Sigmoid colon (tissue), 7 donors: ENCODE data around the gene CACNA1G. TPM values are rescaled to one million over a fixed set of nuclear protein-coding genes. Genes with fewer than 3 reads are reported as not detected.

Source experiments
- DNase-seq: peaks from one replicate; pipeline ENCODE4 v3.0.0-alpha.2; 2019
- H3K27ac ChIP-seq, 4 donors: fragments of 200-600 bp; sonication (generic); one replicate each; pipeline ENCODE4 v1.5.1; 2016 to 2019; ENCODE audit warnings: mild to moderate bottlenecking in 1 of 4
- H3K27me3 ChIP-seq, 3 donors: fragments of 200-600 bp; sonication (generic); one replicate each; pipeline ENCODE4 v1.5.1; 2019; ENCODE audit warnings: mild to moderate bottlenecking in 1 of 3
- H3K36me3 ChIP-seq, 4 donors: fragments of 200-600 bp; sonication (generic); one replicate each; pipeline ENCODE4 v1.5.1; 2016 to 2019
- H3K4me1 ChIP-seq, 4 donors: fragments of 200-600 bp; sonication (generic); one replicate each; pipeline ENCODE4 v1.5.1; 2017 to 2019
- H3K4me3 ChIP-seq, 4 donors: fragments of 200-600 bp; sonication (generic); one replicate each; pipeline ENCODE4 v1.5.1; 2017 to 2019; ENCODE audit warnings: mild to moderate bottlenecking in 2 of 4, moderate library complexity in 1 of 4
- H3K9me3 ChIP-seq, 4 donors: fragments of 200-600 bp in 3 of 4; sonication (generic) in 3 of 4; one replicate each; pipeline versions ENCODE4 v1.5.1 to v1.6.1; 2013 to 2019
- CTCF ChIP-seq, 4 experiments: fragments of 450-650 bp in 3 of 4; fragments of 200-600 bp in 1 of 4; IDR thresholded peaks; one replicate each; pipeline ENCODE4 v1.5.1; 2016 to 2019; ENCODE audit warnings: antibody characterized with exemption in 4 of 4, mild to moderate bottlenecking in 3 of 4, moderate library complexity in 2 of 4
- EP300 ChIP-seq, 4 donors: sonication (generic); formaldehyde crosslinking; IDR thresholded peaks; one replicate each; pipeline ENCODE4 v1.6.1; 2017; ENCODE audit warnings: antibody characterized with exemption in 4 of 4
- POLR2A ChIP-seq, 2 donors: fragments of 450-650 bp; IDR thresholded peaks; one replicate each; pipeline ENCODE4 v1.6.1; 2016; ENCODE audit warnings: antibody characterized with exemption in 2 of 2, mild to moderate bottlenecking in 2 of 2, moderate library complexity in 2 of 2
- POLR2AphosphoS5 ChIP-seq, 4 donors: sonication (generic); formaldehyde crosslinking; IDR thresholded peaks; one replicate each; pipeline ENCODE4 v1.6.1; 2017; ENCODE audit warnings: antibody characterized with exemption in 4 of 4
- WGBS, 2 donors: extraction: QIAGEN DNeasy Blood & Tissue Kit; methylation state at CpG; one replicate each; pipeline ENCODE4 v1.1.7; 2013; 5-methylcytosine and 5-hydroxymethylcytosine counted together
- intact Hi-C: fragments of 100-400 bp; cut with DNase I; formaldehyde crosslinking; loops from one replicate; pipeline ENCODE4 v1.15.1; 2023
- polyA plus RNA-seq, 3 donors: library from polyadenylated mRNA; stranded (reverse); fragments of 200-250 nt; gene quantifications; one replicate each; pipeline ENCODE4 v1.2.3, GENCODE V29; 2013
- total RNA-seq, 4 donors: library from RNA; depleted of rRNA; stranded (reverse); fragments of >200 nt; gene quantifications; one replicate each; pipeline ENCODE4 v1.1.0, GENCODE V29; 2016
- donor health status: healthy with polysubstance abuse.
- donor health status: Bipolar disorder and iron deficiency.
- donor health status: healthy.

The CACNA1G gene
- total and polyA plus RNA-seq, 7 donors: under 0.01 to 1.4 (median 0.34) TPM; not detected in 1

- Histone ChIP-seq H3K27me3 (no peaks in the 10 kb centered on the region), H3K36me3 (no peaks in the 10 kb centered on the region), H3K9me3 (no peaks in the 10 kb centered on the region), H3K4me1 (peaks cover 0 to 4% (median under 1%) of the 10 kb centered on the region in 4 donors), H3K4me3 (no peak overlapping the region), H3K27ac (no peak overlapping the region)
- no peak for DNase-seq
- TF ChIP-seq POLR2AphosphoS5 (IDR thresholded peaks at IDR 0.05) (no peak), CTCF (IDR thresholded peaks at IDR 0.05) (no peak), EP300 (IDR thresholded peaks at IDR 0.05) (no peak)
- 79 to 86% methylated on average over 2 of the region's 2 CpGs for WGBS, 2 donors
- intact Hi-C loops: no loop called here
Observed at GRCh38 chr17:50520483-50520882, 40.0 kb upstream of the CACNA1G start.

- Histone ChIP-seq H3K4me1 (no peaks in the 10 kb centered on the region), H3K9me3 (no peaks in the 10 kb centered on the region), H3K36me3 (no peaks in the 10 kb centered on the region), H3K27me3 (no peaks in the 10 kb centered on the region), H3K27ac (no peak overlapping the region), H3K4me3 (no peak overlapping the region)
- TF ChIP-seq POLR2AphosphoS5 (IDR thresholded peaks at IDR 0.05) (no peak), POLR2A (IDR thresholded peaks at IDR 0.05) (no peak), EP300 (IDR thresholded peaks at IDR 0.05) (no peak), CTCF (IDR thresholded peaks at IDR 0.05) (no peak)
- WGBS, 2 donors: 68 to 76% methylated on average over 2 of the region's 2 CpGs
- no peak for DNase-seq
- intact Hi-C loops: no loop called here
Observed at GRCh38 chr17:50521514-50521913, 39.0 kb upstream of the CACNA1G start.

GRCh38 chr17:50522766-50523165 is 37.7 kb upstream of the CACNA1G start:
- WGBS, 2 donors: 91 to 93% methylated on average over 10 of the region's 10 CpGs
- TF ChIP-seq CTCF (IDR thresholded peaks at IDR 0.05): no peak
- no peak for TF ChIP-seq EP300 (IDR thresholded peaks at IDR 0.05)
- TF ChIP-seq POLR2AphosphoS5 (IDR thresholded peaks at IDR 0.05): no peak
- no peak for TF ChIP-seq POLR2A (IDR thresholded peaks at IDR 0.05)
- intact Hi-C loops: no loop called here

GRCh38 chr17:50523208-50523607 is 37.3 kb upstream of the CACNA1G start:
- 81 to 85% methylated on average over 2 of the region's 2 CpGs for WGBS, 2 donors
- H3K4me3 ChIP-seq: no peak overlapping the region
- no peaks in the 10 kb centered on the region for H3K4me1 ChIP-seq
- no peaks in the 10 kb centered on the region for H3K27me3 ChIP-seq
- H3K9me3 ChIP-seq: no peaks in the 10 kb centered on the region
- no peak for DNase-seq
- TF ChIP-seq POLR2AphosphoS5 (IDR thresholded peaks at IDR 0.05) (no peak), EP300 (IDR thresholded peaks at IDR 0.05) (no peak), CTCF (IDR thresholded peaks at IDR 0.05) (no peak), POLR2A (IDR thresholded peaks at IDR 0.05) (no peak)
- no peak overlapping the region for H3K27ac ChIP-seq
- intact Hi-C loops: no loop called here
- H3K36me3 ChIP-seq: no peaks in the 10 kb centered on the region

More at GRCh38 chr17:50522766-50523165, 37.7 kb upstream of the CACNA1G start:
- no peak for DNase-seq
- Histone ChIP-seq H3K27me3 (no peaks in the 10 kb centered on the region), H3K27ac (no peak overlapping the region), H3K36me3 (no peaks in the 10 kb centered on the region), H3K4me1 (no peaks in the 10 kb centered on the region), H3K4me3 (no peak overlapping the region), H3K9me3 (no peaks in the 10 kb centered on the region)

GRCh38 chr17:50524838-50525237 is 35.7 kb upstream of the CACNA1G start:
- Histone ChIP-seq H3K4me1 (no peaks in the 10 kb centered on the region), H3K9me3 (no peaks in the 10 kb centered on the region), H3K27me3 (peaks cover 0 to 13% (median 7%) of the 10 kb centered on the region in 3 donors), H3K4me3 (no peak overlapping the region), H3K27ac (no peak overlapping the region), H3K36me3 (no peaks in the 10 kb centered on the region)
- WGBS, 2 donors: 96 to 97% methylated on average over 18 of the region's 18 CpGs
- TF ChIP-seq EP300 (IDR thresholded peaks at IDR 0.05) (no peak), POLR2AphosphoS5 (IDR thresholded peaks at IDR 0.05) (no peak), POLR2A (IDR thresholded peaks at IDR 0.05) (no peak), CTCF (IDR thresholded peaks at IDR 0.05) (no peak)
- DNase-seq: no peak
- intact Hi-C loops: no loop called here
